Ovary (tissue), 9 donors: ENCODE measurements around the gene ERC1. TPM values are rescaled to one million over a fixed set of nuclear protein-coding genes. Genes with fewer than 3 reads are reported as not detected.

ENCODE experiments used
- DNase-seq, 5 donors: peaks; one replicate each; pipeline ENCODE4 v3.0.0-alpha.2; 2019 to 2020
- H3K27ac ChIP-seq, 2 donors: fragments of 200-600 bp; one replicate each; pipeline versions ENCODE4 v1.5.1 to v1.8.0; 2019 to 2022
- H3K27me3 ChIP-seq: fragments of 200-600 bp; one replicate; pipeline ENCODE4 v1.8.0; 2022
- H3K36me3 ChIP-seq: fragments of 200-600 bp; sonication (generic); one replicate; pipeline ENCODE4 v1.5.1; 2019
- H3K4me1 ChIP-seq: one replicate; pipeline ENCODE4 v1.8.1; 2013; ENCODE audit warnings: mild to moderate bottlenecking, moderate library complexity; ENCODE audit not compliant: insufficient read depth
- H3K4me3 ChIP-seq: fragments of 200-600 bp; sonication (generic); one replicate; pipeline ENCODE4 v1.5.1; 2017
- H3K9me3 ChIP-seq, 2 donors: fragments of 200-600 bp in 1 of 2; sonication (generic) in 1 of 2; one replicate each; pipeline versions ENCODE4 v1.5.1 to v1.8.1; 2013 to 2019; ENCODE audit warnings: mild to moderate bottlenecking in 1 of 2, moderate library complexity in 1 of 2
- EP300 ChIP-seq: sonication (generic); formaldehyde crosslinking; IDR thresholded peaks from one replicate; pipeline ENCODE4 v1.6.1; 2017; ENCODE audit warnings: antibody characterized with exemption
- POLR2A ChIP-seq: fragments of 450-650 bp; IDR thresholded peaks from one replicate; pipeline ENCODE4 v1.6.1; 2017; ENCODE audit warnings: antibody characterized with exemption, mild to moderate bottlenecking, moderate library complexity
- WGBS, 3 donors: extraction: QIAGEN DNeasy Blood & Tissue Kit in 1 of 3; methylation state at CpG; one replicate each; pipeline versions ENCODE4 v1.1.5 to v1.1.7; 2013 to 2017; 5-methylcytosine and 5-hydroxymethylcytosine counted together
- intact Hi-C, 4 donors: fragments of 100-400 bp; cut with DNase I; formaldehyde crosslinking; loops; one replicate each; pipeline versions ENCODE4 v1.11.0 to v1.15.1; 2022 to 2023
- polyA plus RNA-seq, 2 donors: library from polyadenylated mRNA; stranded (reverse); fragments of 200-250 nt in 1 of 2; fragments of 350-450 nt in 1 of 2; fragmentation: Illumina TruSeq in 1 of 2; extraction: RNeasy Lipid Tissue Mini Kit (QIAGEN cat#74804) in 1 of 2; gene quantifications; one replicate each; pipeline ENCODE4 v1.2.3, GENCODE V29; 2013 to 2014
- total RNA-seq, 7 donors: library from RNA; depleted of rRNA in 2 of 7; stranded (reverse); fragments of >200 nt in 2 of 7; fragmentation: NEBNext Ultra II Directional in 3 of 7; extraction: Animal tissue kit (Norgen Biotek cat#: 25700) in 3 of 7; gene quantifications; one replicate each; pipeline versions ENCODE4 v1.1.0 to v1.2.4, GENCODE V29; 2016 to 2023
- TF ChIP-seq, protein P1 (sequence below), 3 donors: fragments of 450-650 bp in 2 of 3; fragments of 200-600 bp in 1 of 3; IDR thresholded peaks; one replicate each; pipeline versions ENCODE4 v1.5.1 to v1.8.0; 2016 to 2022; ENCODE audit warnings: antibody characterized with exemption in 3 of 3, mild to moderate bottlenecking in 1 of 3
- donor health status: DM: no; HTN: no; CAD: no; lungs with moderate emphysema.
- donor health status: DM: no; HTN: no; CAD: no.
- donor health status: Bipolar disorder and iron deficiency.
- donor health status: DM: yes; HTN: yes; CAD: no.
- donor health status: DM: no; HTN: no; CAD: no.
- donor health status: DM: yes; HTN: yes; CAD: no.

The ERC1 gene
- total and polyA plus RNA-seq, 9 donors: 10.4 to 65.2 (median 51.6) TPM

DNA sequence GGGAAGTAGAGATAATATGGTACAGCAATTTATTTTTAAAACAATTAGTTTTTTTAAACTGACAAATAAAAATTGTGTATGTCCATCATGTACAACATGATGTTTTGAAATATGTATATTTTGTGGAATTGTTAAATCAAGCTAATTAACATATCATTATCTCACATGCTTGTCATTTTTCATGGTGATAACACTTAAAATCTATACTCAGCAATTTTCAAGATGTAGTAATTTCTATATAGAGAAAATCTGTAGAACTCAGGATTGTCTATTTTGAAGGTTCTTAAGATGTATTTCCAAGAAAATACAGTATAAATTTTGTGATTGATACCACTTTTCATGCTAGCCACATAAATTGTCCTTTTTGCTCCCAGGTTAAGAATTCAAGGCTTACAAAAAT is 356.3 kb downstream of the ERC1 start:
- Histone ChIP-seq H3K27ac (no peak overlapping the region), H3K9me3 (no peaks in the 10 kb centered on the region), H3K36me3 (no peaks in the 10 kb centered on the region), H3K4me1 (peaks cover 6% of the 10 kb centered on the region), H3K4me3 (no peak overlapping the region), H3K27me3 (no peaks in the 10 kb centered on the region)
- TF ChIP-seq, protein P1, sequence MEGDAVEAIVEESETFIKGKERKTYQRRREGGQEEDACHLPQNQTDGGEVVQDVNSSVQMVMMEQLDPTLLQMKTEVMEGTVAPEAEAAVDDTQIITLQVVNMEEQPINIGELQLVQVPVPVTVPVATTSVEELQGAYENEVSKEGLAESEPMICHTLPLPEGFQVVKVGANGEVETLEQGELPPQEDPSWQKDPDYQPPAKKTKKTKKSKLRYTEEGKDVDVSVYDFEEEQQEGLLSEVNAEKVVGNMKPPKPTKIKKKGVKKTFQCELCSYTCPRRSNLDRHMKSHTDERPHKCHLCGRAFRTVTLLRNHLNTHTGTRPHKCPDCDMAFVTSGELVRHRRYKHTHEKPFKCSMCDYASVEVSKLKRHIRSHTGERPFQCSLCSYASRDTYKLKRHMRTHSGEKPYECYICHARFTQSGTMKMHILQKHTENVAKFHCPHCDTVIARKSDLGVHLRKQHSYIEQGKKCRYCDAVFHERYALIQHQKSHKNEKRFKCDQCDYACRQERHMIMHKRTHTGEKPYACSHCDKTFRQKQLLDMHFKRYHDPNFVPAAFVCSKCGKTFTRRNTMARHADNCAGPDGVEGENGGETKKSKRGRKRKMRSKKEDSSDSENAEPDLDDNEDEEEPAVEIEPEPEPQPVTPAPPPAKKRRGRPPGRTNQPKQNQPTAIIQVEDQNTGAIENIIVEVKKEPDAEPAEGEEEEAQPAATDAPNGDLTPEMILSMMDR (IDR thresholded peaks at IDR 0.05): no peak
- no peak for TF ChIP-seq EP300
- TF ChIP-seq POLR2A: no peak
- no peak for DNase-seq
- intact Hi-C loops: no loop called here

GRCh38 chr12:1348606-1349005 is 357.6 kb downstream of the ERC1 start:
- Histone ChIP-seq H3K9me3 (no peaks in the 10 kb centered on the region), H3K4me1 (peaks cover 6% of the 10 kb centered on the region), H3K27ac (no peak overlapping the region), H3K27me3 (no peaks in the 10 kb centered on the region), H3K4me3 (no peak overlapping the region), H3K36me3 (no peaks in the 10 kb centered on the region)
- intact Hi-C loops: no loop called here
- TF ChIP-seq POLR2A (no peak), EP300 (no peak)
- TF ChIP-seq, protein P1 (IDR thresholded peaks at IDR 0.05): no peak
- no peak for DNase-seq
- 95 to 96% (median 96%) methylated on average over 6 of the region's 6 CpGs for WGBS, 3 donors

GRCh38 chr12:1350055-1350933 is 359.3 kb downstream of the ERC1 start:
- WGBS, 3 donors: 36 to 61% (median 46%) methylated on average over 6 of the region's 6 CpGs
- peak in 2 of 5 donors; percentile 37 to 51 for DNase-seq
- no peaks in the 10 kb centered on the region for H3K9me3 ChIP-seq
- H3K36me3 ChIP-seq: no peaks in the 10 kb centered on the region
- H3K27me3 ChIP-seq: no peaks in the 10 kb centered on the region
- H3K4me1 ChIP-seq: peaks cover 7% of the 10 kb centered on the region
- TF ChIP-seq POLR2A: no peak
- no peak overlapping the region for H3K27ac ChIP-seq
- no peak overlapping the region for H3K4me3 ChIP-seq
- intact Hi-C loops: no loop called here

DNA sequence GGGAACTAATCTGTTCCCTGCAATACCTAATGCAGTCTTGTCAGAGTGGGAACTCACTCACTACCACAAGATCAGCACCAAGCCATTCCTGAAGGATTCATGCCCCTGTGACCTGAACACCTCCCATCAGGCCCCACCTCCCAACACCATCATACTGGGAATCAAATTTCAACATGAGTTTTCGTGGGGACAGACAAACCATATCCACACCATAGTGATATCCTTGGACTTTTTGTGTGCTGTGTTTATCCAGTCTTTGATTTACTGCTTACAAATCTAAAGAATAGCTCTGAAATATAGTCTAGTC is 359.9 kb downstream of the ERC1 start:
- Histone ChIP-seq H3K4me1 (peaks cover 9% of the 10 kb centered on the region), H3K4me3 (no peak overlapping the region), H3K27me3 (no peaks in the 10 kb centered on the region), H3K9me3 (no peaks in the 10 kb centered on the region), H3K27ac (no peak overlapping the region), H3K36me3 (no peaks in the 10 kb centered on the region)
- intact Hi-C loops: no loop called here
- 60 to 69% (median 65%) methylated on average over 1 of the region's 1 CpG for WGBS, 3 donors
- DNase-seq: no peak
- TF ChIP-seq POLR2A (no peak), EP300 (no peak)
- TF ChIP-seq, protein P1 (IDR thresholded peaks at IDR 0.05): no peak

DNA sequence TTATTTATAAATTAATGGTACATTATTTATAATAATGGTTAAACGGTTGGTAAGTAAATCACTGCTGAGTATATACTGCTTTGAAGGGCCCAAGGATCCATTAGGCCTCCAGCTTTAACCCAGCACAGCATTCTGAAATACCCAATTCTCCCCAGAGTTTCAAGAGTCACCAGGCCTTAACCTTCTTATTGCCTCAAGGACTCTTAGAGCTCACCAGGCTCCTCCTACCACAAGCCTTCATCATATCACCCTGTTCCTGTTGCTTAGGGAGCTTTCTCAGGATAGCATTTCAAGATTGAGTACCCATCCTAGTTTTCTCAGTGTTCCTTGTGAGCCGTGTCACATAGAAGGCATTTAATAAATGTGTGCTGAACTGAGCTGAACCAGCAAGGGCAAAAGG is 360.9 kb downstream of the ERC1 start:
- Histone ChIP-seq H3K4me3 (no peak overlapping the region), H3K27ac (no peak overlapping the region), H3K9me3 (no peaks in the 10 kb centered on the region), H3K36me3 (no peaks in the 10 kb centered on the region), H3K4me1 (peaks cover 12% of the 10 kb centered on the region), H3K27me3 (no peaks in the 10 kb centered on the region)
- intact Hi-C loops: no loop called here
- WGBS, 3 donors: 63 to 89% (median 88%) methylated on average over 2 of the region's 2 CpGs
- TF ChIP-seq, protein P1 (IDR thresholded peaks at IDR 0.05): no peak
- TF ChIP-seq POLR2A: no peak
- TF ChIP-seq EP300: no peak
- DNase-seq: no peak
